ENCODE results near the gene PNPLA7.
A peak's percentile ranks its signal among the peaks of the same experiment; 100 is the strongest.

Gene PNPLA7

DNA sequence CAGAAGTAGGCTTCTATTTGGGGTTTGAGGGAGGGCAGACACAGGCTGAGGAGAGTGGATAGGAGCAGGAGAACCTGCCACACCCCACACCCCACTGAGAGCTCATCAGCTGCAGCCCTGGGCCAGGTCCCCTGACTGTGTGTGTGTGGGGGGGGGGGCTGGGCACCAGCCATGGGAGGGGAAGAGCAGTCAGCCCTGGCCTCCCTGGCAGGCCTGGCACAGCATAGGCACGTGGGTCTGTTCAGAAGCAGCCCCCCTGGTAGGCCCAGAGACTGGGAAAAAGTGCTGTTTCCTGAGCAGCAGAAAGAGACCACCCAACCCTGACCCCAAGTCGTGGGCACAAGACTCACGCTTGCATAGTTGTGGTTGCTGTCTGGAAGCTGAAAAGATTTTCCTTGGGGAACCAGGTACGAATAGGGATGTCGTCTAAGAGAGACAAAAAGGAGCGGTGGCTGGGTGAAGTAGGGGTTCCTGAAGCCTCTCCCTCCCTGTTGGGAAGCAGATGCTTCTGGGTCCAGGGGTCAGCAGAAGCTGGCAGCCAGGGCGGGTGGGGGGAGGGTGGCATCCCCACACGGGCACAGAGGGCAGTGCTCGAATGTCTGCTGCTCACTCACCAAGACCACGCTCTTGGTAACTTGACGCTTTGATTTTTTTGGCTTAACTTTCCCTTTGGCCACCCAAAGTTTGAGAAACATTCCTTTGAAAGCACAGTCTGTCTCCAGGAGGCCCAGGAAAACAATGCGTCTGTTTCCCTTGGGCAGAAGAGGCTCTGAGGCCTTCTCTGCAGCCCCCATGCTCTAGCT lies 93.9 kb downstream of the PNPLA7 start:
- 97% methylated on average over 11 of the region's 12 CpGs for WGBS (ENCODE audit: insufficient coverage)
- Histone ChIP-seq H3K27me3 (replicated peaks in 2 of 5; ENCODE audit: control insufficient read depth in 4 of 5, insufficient read depth in 5 of 5, low read length in 4 of 5) (no peaks in the 10 kb centered on the region), H3K27ac (ENCODE audit: insufficient read depth in 1 of 2, low read depth in 1 of 2, low read length in 2 of 2, poor library complexity in 1 of 2, severe bottlenecking in 2 of 2) (no peak overlapping the region), H3K4me3 (ENCODE audit: control insufficient read depth in 1 of 7, extremely low read depth in 1 of 7, insufficient read depth in 4 of 7, low read depth in 2 of 7, low read length in 6 of 7) (no peak overlapping the region), H3K4me1 (ENCODE audit: control extremely low read depth in 1 of 4, control insufficient read depth in 4 of 4, insufficient read depth in 4 of 4, low read length in 3 of 4) (peaks cover 0 to 66% (median 59%) of the 10 kb centered on the region in 4 experiments), H3K36me3 (ENCODE audit: control insufficient read depth in 4 of 4, insufficient read depth in 4 of 4, low read length in 3 of 4) (peaks cover 0 to 37% (median under 1%) of the 10 kb centered on the region in 4 experiments), H3K9me3 (ENCODE audit: control extremely low read depth in 1 of 5, control insufficient read depth in 4 of 5, insufficient read depth in 2 of 5, low read depth in 1 of 5, low read length in 4 of 5) (no peaks in the 10 kb centered on the region)
- no peak for DNase-seq
- ChIA-PET POLR2A (no interaction called here), CTCF (interaction anchor here (2.0 kb wide), 1 partner anchor 13 kb away, joined by 4 read pairs; no protein-coding TSS in a partner anchor)

- Histone ChIP-seq H3K36me3 (ENCODE audit: control insufficient read depth in 4 of 4, insufficient read depth in 4 of 4, low read length in 3 of 4) (peaks cover 0 to 37% (median under 1%) of the 10 kb centered on the region in 4 experiments), H3K4me1 (ENCODE audit: control extremely low read depth in 1 of 4, control insufficient read depth in 4 of 4, insufficient read depth in 4 of 4, low read length in 3 of 4) (peaks cover 0 to 58% (median 53%) of the 10 kb centered on the region in 4 experiments), H3K4me3 (ENCODE audit: control insufficient read depth in 1 of 7, extremely low read depth in 1 of 7, insufficient read depth in 4 of 7, low read depth in 2 of 7, low read length in 6 of 7) (no peak overlapping the region), H3K9me3 (ENCODE audit: control extremely low read depth in 1 of 5, control insufficient read depth in 4 of 5, insufficient read depth in 2 of 5, low read depth in 1 of 5, low read length in 4 of 5) (no peaks in the 10 kb centered on the region), H3K27ac (ENCODE audit: insufficient read depth in 1 of 2, low read depth in 1 of 2, low read length in 2 of 2, poor library complexity in 1 of 2, severe bottlenecking in 2 of 2) (no peak overlapping the region), H3K27me3 (replicated peaks in 2 of 5; ENCODE audit: control insufficient read depth in 4 of 5, insufficient read depth in 5 of 5, low read length in 4 of 5) (no peaks in the 10 kb centered on the region)
- 95% methylated on average over 12 of the region's 18 CpGs for WGBS (ENCODE audit: insufficient coverage)
- CTCF ChIA-PET = interaction anchor here (2.0 kb wide), 1 partner anchor 14 kb away, joined by 4 read pairs; no protein-coding TSS in a partner anchor
- POLR2A ChIA-PET = no interaction called here
- DNase-seq = no peak
Measured at GRCh38 chr9:137455359-137455991, 94.7 kb downstream of the PNPLA7 start.

DNA sequence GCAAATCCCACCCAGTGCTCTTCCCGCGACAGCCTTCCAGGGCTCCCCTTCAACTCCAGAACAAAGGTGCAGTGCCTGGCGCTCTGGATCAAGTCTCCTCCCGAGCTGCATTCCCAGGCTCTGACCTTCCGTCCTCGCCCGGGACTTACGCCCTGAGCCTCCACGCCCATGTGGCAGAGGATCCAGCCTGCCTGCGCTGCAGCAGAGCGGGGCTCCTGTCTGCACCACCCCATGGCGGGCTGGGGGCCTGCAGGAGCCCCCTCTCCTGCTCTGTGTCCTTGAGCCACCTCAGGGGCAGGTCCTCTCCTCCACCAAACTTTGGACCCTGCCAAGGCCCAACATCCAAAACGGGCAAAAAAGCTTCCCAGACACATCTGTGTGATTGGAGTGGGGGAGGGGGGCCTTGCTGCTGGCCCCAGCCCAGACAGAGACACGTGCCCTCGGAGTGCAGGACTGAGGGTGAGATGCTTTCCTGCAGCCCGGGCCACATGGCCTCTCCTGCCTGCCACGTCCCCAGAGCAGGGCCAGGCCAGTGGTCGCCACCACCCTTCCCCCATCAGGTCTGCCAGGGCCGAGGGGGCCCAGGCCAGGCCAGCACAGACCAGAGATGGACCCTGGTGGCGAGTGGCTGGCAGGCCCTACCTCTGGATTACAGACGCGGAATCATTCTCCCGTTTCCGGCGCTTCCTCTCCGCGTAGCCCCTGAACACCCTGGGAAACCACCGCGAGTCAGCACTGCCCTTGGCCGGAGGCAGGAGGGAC lies 95.4 kb downstream of the PNPLA7 start:
- Histone ChIP-seq H3K36me3 (ENCODE audit: control insufficient read depth in 4 of 4, insufficient read depth in 4 of 4, low read length in 3 of 4) (peaks cover 0 to 40% (median under 1%) of the 10 kb centered on the region in 4 experiments), H3K4me3 (ENCODE audit: control insufficient read depth in 1 of 7, extremely low read depth in 1 of 7, insufficient read depth in 4 of 7, low read depth in 2 of 7, low read length in 6 of 7) (peak overlapping the region in 6 of 7 experiments; percentile 40 to 79 (median 61)), H3K27ac (ENCODE audit: insufficient read depth in 1 of 2, low read depth in 1 of 2, low read length in 2 of 2, poor library complexity in 1 of 2, severe bottlenecking in 2 of 2) (no peak overlapping the region), H3K9me3 (ENCODE audit: control extremely low read depth in 1 of 5, control insufficient read depth in 4 of 5, insufficient read depth in 2 of 5, low read depth in 1 of 5, low read length in 4 of 5) (no peaks in the 10 kb centered on the region), H3K27me3 (replicated peaks in 2 of 5; ENCODE audit: control insufficient read depth in 4 of 5, insufficient read depth in 5 of 5, low read length in 4 of 5) (no peaks in the 10 kb centered on the region), H3K4me1 (ENCODE audit: control extremely low read depth in 1 of 4, control insufficient read depth in 4 of 4, insufficient read depth in 4 of 4, low read length in 3 of 4) (peaks cover 0 to 53% (median 48%) of the 10 kb centered on the region in 4 experiments)
- WGBS (ENCODE audit: insufficient coverage) = 74% methylated on average over 27 of the region's 30 CpGs
- DNase-seq = peak in 1 of 3 donors; percentile 39
- ChIA-PET CTCF (interaction anchor here (2.0 kb wide), 1 partner anchor 15 kb away, joined by 4 read pairs; no protein-coding TSS in a partner anchor), POLR2A (no interaction called here)

DNA sequence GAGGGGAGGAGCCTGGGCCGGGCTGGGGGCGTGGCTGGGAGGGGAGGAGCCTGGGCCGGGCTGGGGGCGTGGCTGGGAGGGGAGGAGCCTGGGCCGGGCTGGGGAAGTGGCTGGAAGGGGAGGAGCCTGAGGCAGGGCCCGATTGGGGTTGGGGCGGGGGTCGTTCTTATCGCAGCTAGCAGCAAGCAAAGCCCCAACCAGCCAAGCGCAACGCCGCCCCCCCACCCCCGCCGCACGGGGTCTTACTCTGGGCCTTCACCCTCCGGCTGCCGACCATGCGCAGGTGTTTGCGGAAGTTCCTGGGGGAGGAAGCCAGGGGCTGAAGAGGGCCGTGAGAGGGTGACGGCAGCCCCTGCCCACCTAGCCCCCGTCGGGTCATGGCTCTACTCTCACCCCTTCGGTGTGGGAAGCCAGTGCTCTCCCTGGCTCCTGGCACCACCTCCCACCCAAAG lies 96.0 kb downstream of the PNPLA7 start:
- H3K4me3 ChIP-seq (ENCODE audit: control insufficient read depth in 1 of 7, extremely low read depth in 1 of 7, insufficient read depth in 4 of 7, low read depth in 2 of 7, low read length in 6 of 7) = peak overlapping the region in 6 of 7 experiments; percentile 40 to 79 (median 61)
- ChIA-PET POLR2A (no interaction called here), CTCF (interaction anchor here (1.0 to 2.1 kb wide), 2 partner anchors 11 to 168 kb away, joined by 3 to 5 read pairs; no protein-coding TSS in a partner anchor)
- H3K27ac ChIP-seq (ENCODE audit: insufficient read depth in 1 of 2, low read depth in 1 of 2, low read length in 2 of 2, poor library complexity in 1 of 2, severe bottlenecking in 2 of 2) = no peak overlapping the region
- H3K36me3 ChIP-seq (ENCODE audit: control insufficient read depth in 4 of 4, insufficient read depth in 4 of 4, low read length in 3 of 4) = peaks cover 0 to 46% (median 5%) of the 10 kb centered on the region in 4 experiments
- no peaks in the 10 kb centered on the region for H3K27me3 ChIP-seq (replicated peaks in 2 of 5; ENCODE audit: control insufficient read depth in 4 of 5, insufficient read depth in 5 of 5, low read length in 4 of 5)
- peaks cover 0 to 47% (median 42%) of the 10 kb centered on the region in 4 experiments for H3K4me1 ChIP-seq (ENCODE audit: control extremely low read depth in 1 of 4, control insufficient read depth in 4 of 4, insufficient read depth in 4 of 4, low read length in 3 of 4)
- H3K9me3 ChIP-seq (ENCODE audit: control extremely low read depth in 1 of 5, control insufficient read depth in 4 of 5, insufficient read depth in 2 of 5, low read depth in 1 of 5, low read length in 4 of 5) = no peaks in the 10 kb centered on the region
- WGBS (ENCODE audit: insufficient coverage) = 0% methylated on average over 12 of the region's 24 CpGs
- peak; percentile 40 to 80 (median 71) for DNase-seq

DNA sequence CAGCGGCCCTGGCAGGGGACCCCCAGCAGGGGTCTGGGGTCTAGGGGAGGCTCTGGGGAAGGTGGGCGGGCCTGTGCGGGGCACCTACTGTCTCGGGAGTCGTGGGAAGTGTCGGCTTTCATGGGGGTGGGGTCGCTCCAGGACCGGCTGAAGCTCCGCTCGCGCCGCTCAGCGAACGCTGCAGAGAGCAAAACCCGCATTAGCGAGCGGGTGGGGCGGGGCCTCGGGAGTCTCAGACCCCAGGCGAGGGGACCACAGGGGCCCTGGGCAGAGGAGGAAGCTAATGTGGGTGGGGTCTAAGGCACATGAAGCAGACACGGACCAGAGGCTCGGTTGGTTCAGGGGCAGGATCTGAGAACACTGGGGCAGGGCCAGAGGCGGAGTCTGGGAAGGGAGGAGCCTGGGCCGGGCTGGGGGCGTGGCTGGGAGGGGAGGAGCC lies 96.5 kb downstream of the PNPLA7 start:
- Histone ChIP-seq H3K36me3 (ENCODE audit: control insufficient read depth in 4 of 4, insufficient read depth in 4 of 4, low read length in 3 of 4) (peaks cover 0 to 50% (median 8%) of the 10 kb centered on the region in 4 experiments), H3K4me1 (ENCODE audit: control extremely low read depth in 1 of 4, control insufficient read depth in 4 of 4, insufficient read depth in 4 of 4, low read length in 3 of 4) (peaks cover 0 to 46% (median 39%) of the 10 kb centered on the region in 4 experiments), H3K4me3 (ENCODE audit: control insufficient read depth in 1 of 7, extremely low read depth in 1 of 7, insufficient read depth in 4 of 7, low read depth in 2 of 7, low read length in 6 of 7) (peak overlapping the region in 5 of 7 experiments; percentile 13 to 68 (median 48)), H3K27ac (ENCODE audit: insufficient read depth in 1 of 2, low read depth in 1 of 2, low read length in 2 of 2, poor library complexity in 1 of 2, severe bottlenecking in 2 of 2) (no peak overlapping the region), H3K27me3 (replicated peaks in 2 of 5; ENCODE audit: control insufficient read depth in 4 of 5, insufficient read depth in 5 of 5, low read length in 4 of 5) (no peaks in the 10 kb centered on the region), H3K9me3 (ENCODE audit: control extremely low read depth in 1 of 5, control insufficient read depth in 4 of 5, insufficient read depth in 2 of 5, low read depth in 1 of 5, low read length in 4 of 5) (no peaks in the 10 kb centered on the region)
- POLR2A ChIA-PET = interaction anchor here (0.7 kb wide), 1 partner anchor 31 kb away, joined by 3 read pairs; the partner anchor contains the start of genes EXD3 and NOXA1
- CTCF ChIA-PET = interaction anchor here (1.0 to 2.1 kb wide), 2 partner anchors 10 to 167 kb away, joined by 3 to 5 read pairs; no protein-coding TSS in a partner anchor
- peak; percentile 88 to 94 (median 94) for DNase-seq
- 28% methylated on average over 18 of the region's 25 CpGs for WGBS (ENCODE audit: insufficient coverage)

GRCh38 chr9:137452761-137453642 lies 97.2 kb downstream of the PNPLA7 start:
- DNase-seq = no peak
- no peaks in the 10 kb centered on the region for H3K27me3 ChIP-seq (replicated peaks in 2 of 5; ENCODE audit: control insufficient read depth in 4 of 5, insufficient read depth in 5 of 5, low read length in 4 of 5)
- no peaks in the 10 kb centered on the region for H3K9me3 ChIP-seq (ENCODE audit: control extremely low read depth in 1 of 5, control insufficient read depth in 4 of 5, insufficient read depth in 2 of 5, low read depth in 1 of 5, low read length in 4 of 5)
- POLR2A ChIA-PET = interaction anchor here (0.7 kb wide), 1 partner anchor 30 kb away, joined by 3 read pairs; the partner anchor contains the start of genes EXD3 and NOXA1
- peaks cover 0 to 57% (median 8%) of the 10 kb centered on the region in 4 experiments for H3K36me3 ChIP-seq (ENCODE audit: control insufficient read depth in 4 of 4, insufficient read depth in 4 of 4, low read length in 3 of 4)
- H3K4me1 ChIP-seq (ENCODE audit: control extremely low read depth in 1 of 4, control insufficient read depth in 4 of 4, insufficient read depth in 4 of 4, low read length in 3 of 4) = peaks cover 0 to 40% (median 33%) of the 10 kb centered on the region in 4 experiments
- H3K4me3 ChIP-seq (ENCODE audit: control insufficient read depth in 1 of 7, extremely low read depth in 1 of 7, insufficient read depth in 4 of 7, low read depth in 2 of 7, low read length in 6 of 7) = peak overlapping the region in 5 of 7 experiments; percentile 13 to 68 (median 48)
- no peak overlapping the region for H3K27ac ChIP-seq (ENCODE audit: insufficient read depth in 1 of 2, low read depth in 1 of 2, low read length in 2 of 2, poor library complexity in 1 of 2, severe bottlenecking in 2 of 2)
- CTCF ChIA-PET = interaction anchor here (0.9 to 2.1 kb wide), 3 partner anchors 9 to 167 kb away, joined by 3 to 5 read pairs (median 3); no protein-coding TSS in a partner anchor
- WGBS (ENCODE audit: insufficient coverage) = 91% methylated on average over 40 of the region's 43 CpGs

Data from common myeloid progenitor, CD34-positive (primary cell).